HCT116 (cell line): Measurements from ENCODE around the gene UBE2D3.

Source experiments
- CTCF ChIP-seq, 3 experiments: fragments of 200-600 bp in 1 of 3; sonication (generic) in 1 of 3; IDR thresholded peaks in 2 of 3; conservative IDR thresholded peaks in 1 of 3; 2 replicates each; pipeline ENCODE4 v1.5.1; 2012 to 2017; ENCODE audit warnings: low read depth in 2 of 3, low read length in 2 of 3, antibody characterized with exemption in 1 of 3, borderline replicate concordance in 1 of 3, control low read depth in 1 of 3, mild to moderate bottlenecking in 1 of 3, mixed read lengths in 1 of 3, mixed run types in 1 of 3, moderate library complexity in 1 of 3; ENCODE audit not compliant: insufficient read depth in 1 of 3
- EZH2 ChIP-seq: fragments of 200-600 bp; sonication (generic); IDR thresholded peaks from 2 replicates; pipeline ENCODE4 v1.6.1; 2017; ENCODE audit warnings: antibody characterized with exemption, mixed run types
- MAX ChIP-seq: IDR thresholded peaks from 2 replicates; pipeline ENCODE4 v1.6.1; 2012
- POLR2A ChIP-seq: IDR thresholded peaks from 2 replicates; pipeline ENCODE4 v1.7.0; 2011; ENCODE audit warnings: borderline replicate concordance; ENCODE audit not compliant: insufficient read depth, insufficient read length; ENCODE audit errors: extremely low read depth
- POLR2AphosphoS5 ChIP-seq: IDR thresholded peaks from 2 replicates; pipeline ENCODE4 v1.6.1; 2011; ENCODE audit warnings: mild to moderate bottlenecking, low read depth, low read length, moderate library complexity
- ZFX ChIP-seq: fragments of 450-650 bp; IDR thresholded peaks from 2 replicates; pipeline ENCODE4 v1.6.1; 2017

- no peak for TF ChIP-seq EZH2
- TF ChIP-seq CTCF (IDR thresholded peaks at IDR 0.05 in 2 of 3, conservative IDR thresholded peaks at IDR 0.05 in 1 of 3; ENCODE audit: borderline replicate concordance in 1 of 3, insufficient read depth in 1 of 3, low read depth in 2 of 3, low read length in 2 of 3): no peak
- TF ChIP-seq MAX: no peak
- no peak for TF ChIP-seq POLR2A
- TF ChIP-seq ZFX: no peak
- TF ChIP-seq POLR2AphosphoS5: no peak
Observed at GRCh38 chr4:102832105-102832504, 4.8 kb upstream of the UBE2D3 start.
